IPS-18c (cell line): ENCODE results near the gene ADPRM.
A peak's percentile ranks its signal among the peaks of the same experiment; 100 is the strongest.

ENCODE experiments used
- H3K4me3 ChIP-seq: 2 replicates; pipeline ENCODE4 v1.7.0; 2013; ENCODE audit warnings: low read depth, mild to moderate bottlenecking, low read length, moderate library complexity; ENCODE audit not compliant: insufficient read depth
- H3K9me3 ChIP-seq: one replicate; pipeline ENCODE4 v1.6.1; 2013; ENCODE audit warnings: mild to moderate bottlenecking, low read length, moderate library complexity; ENCODE audit not compliant: control insufficient read depth, insufficient read depth

ADPRM gene, protein sequence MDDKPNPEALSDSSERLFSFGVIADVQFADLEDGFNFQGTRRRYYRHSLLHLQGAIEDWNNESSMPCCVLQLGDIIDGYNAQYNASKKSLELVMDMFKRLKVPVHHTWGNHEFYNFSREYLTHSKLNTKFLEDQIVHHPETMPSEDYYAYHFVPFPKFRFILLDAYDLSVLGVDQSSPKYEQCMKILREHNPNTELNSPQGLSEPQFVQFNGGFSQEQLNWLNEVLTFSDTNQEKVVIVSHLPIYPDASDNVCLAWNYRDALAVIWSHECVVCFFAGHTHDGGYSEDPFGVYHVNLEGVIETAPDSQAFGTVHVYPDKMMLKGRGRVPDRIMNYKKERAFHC

DNA sequence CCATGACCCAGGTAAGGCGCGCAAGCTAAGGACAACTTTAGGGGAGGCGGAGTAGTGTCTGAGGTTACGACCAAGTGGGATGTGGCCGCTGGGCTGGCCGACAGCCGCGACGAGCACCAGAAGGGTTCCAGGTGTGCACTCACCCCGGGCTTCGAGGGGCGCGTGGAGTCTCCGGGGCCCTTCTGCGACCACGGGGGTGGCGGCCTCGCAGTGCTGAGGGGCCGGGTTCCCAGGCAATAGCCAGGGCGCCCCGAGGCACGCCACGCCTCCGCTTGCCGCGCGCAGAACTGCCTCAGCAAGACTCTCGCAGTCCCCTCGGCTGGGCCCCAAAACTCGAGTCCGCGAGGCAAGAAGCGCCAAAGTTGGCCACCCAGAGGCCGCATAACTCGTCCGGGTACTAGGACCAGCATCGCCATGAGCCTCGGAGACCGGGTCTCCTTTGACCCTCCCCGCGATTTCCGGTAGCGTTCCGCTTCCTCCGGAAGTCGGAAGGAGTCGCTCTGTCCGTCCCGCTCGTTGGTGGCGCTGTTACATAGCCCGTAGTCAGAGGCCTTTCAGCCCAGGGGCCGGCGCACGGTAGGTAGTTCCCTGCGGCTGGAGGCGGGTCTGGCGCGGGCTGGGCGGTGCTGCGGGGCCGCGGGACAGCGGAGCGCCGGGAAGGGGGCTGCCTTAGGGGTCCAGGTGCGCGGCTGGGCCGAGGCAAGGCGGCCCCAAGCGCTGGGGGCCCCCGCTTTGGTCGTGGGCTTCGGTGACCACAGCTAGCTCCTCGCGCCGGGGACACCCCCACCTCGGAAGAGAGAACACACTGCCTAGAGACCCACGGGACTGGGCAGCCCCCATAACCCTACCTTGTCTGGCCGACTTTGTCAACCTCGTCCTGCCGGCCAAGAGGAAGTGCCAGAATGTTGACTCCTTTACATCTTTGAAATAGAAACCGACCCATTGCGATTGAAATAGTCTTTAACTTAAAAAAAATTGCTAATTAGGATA, at the start of gene ADPRM, which contains the start of gene SCO1:
Gene ADPRM, plus strand, starts transcription at position 503 of the 990 bp plus-strand sequence. CDS start 7,333 bp downstream, outside the sequence.
Gene SCO1, minus strand, starts transcription at position 442 of the 990 bp plus-strand sequence. Its CDS starts 26 bp downstream, at position 416.
- peak within 1 kb of the TSS; percentile 80 for H3K4me3 ChIP-seq

GRCh38 chr17:10648381-10648780, 49.0 kb upstream of the ADPRM start:
- Histone ChIP-seq H3K9me3 (no peaks in the 10 kb centered on the region), H3K4me3 (no peak overlapping the region)

More for the DNA sequence above, at the start of gene ADPRM, which contains the start of gene SCO1:
- H3K9me3 ChIP-seq = no peaks in the 10 kb centered on the region

DNA sequence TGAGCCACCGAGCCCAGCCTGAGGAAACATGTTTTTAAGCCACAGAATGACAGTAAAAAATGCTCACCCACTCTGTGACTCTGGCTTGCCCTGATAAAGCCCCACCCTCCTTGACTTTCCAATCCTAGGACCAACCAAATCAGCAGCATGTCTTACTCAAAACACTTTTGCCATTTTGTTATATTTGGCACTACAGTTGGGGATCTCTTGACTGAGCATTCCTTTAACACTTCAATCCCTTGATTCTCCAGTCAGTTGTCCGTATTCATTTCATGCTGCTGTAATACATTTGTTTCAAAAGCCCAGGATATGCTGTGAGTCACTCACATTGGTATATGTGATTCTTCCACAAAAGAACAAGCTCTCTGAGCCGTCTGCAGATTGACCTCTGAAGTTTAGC, 48.4 kb upstream of the ADPRM start:
- no peaks in the 10 kb centered on the region for H3K9me3 ChIP-seq
- H3K4me3 ChIP-seq = no peak overlapping the region

- H3K4me3 ChIP-seq = no peak overlapping the region
These were observed 47.8 kb upstream of the ADPRM start for GRCh38 chr17:10649602-10650001.

GRCh38 chr17:10651927-10652326, 45.5 kb upstream of the ADPRM start:
- Histone ChIP-seq H3K9me3 (no peaks in the 10 kb centered on the region), H3K4me3 (no peak overlapping the region)

More at GRCh38 chr17:10649602-10650001, 47.8 kb upstream of the ADPRM start:
- H3K9me3 ChIP-seq = no peaks in the 10 kb centered on the region

GRCh38 chr17:10652984-10653659, 44.3 kb upstream of the ADPRM start:
- H3K9me3 ChIP-seq = no peaks in the 10 kb centered on the region
- H3K4me3 ChIP-seq = no peak overlapping the region

GRCh38 chr17:10653987-10654386, 43.4 kb upstream of the ADPRM start:
- Histone ChIP-seq H3K9me3 (no peaks in the 10 kb centered on the region), H3K4me3 (no peak overlapping the region)

DNA sequence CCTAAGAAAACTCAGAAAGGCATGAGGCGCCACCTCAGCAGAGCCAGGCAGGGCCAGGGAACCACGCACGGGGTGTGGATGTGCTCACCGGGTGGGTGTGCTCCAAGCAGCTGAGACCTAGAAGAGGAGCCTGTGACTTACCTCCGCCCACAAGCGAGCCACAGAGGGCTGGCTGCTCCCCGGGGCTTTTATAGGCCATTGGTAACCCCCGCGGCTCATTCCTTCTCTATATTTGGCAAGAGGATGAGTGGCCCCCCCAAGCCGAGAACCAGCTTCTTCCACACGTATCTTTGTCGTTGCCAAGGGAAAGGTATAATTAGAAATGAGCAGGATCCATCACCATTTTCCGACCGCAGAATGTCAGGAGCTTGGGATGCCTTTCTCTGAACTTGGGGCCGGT, 40.2 kb upstream of the ADPRM start, which contains the start of gene MYH3:
Gene MYH3, minus strand, starts transcription at position 162 of the 400 bp plus-strand sequence. CDS start 2,245 bp downstream, outside the sequence.
- Histone ChIP-seq H3K9me3 (no peaks in the 10 kb centered on the region), H3K4me3 (no peak within 1 kb of the TSS)

DNA sequence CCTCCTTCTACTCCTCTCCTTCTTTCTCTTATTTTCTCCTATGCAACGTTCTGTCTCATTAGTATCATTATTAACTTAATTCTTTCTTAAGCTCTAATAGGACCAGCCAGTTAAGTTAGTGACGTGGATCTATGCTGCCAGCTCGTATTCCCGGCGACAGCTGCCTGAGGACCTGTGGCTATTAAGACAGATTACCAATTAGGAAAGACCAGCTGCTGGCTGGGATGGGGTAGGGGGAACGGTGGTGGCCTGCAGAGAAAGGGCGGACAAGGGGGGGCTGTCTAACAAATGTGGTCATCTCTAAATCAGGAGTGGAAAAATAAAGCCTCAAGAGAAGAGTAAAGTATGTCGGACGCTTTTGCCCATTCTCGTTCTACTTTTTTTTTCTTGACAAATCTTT, 39.5 kb upstream of the ADPRM start:
- H3K4me3 ChIP-seq = no peak overlapping the region
- H3K9me3 ChIP-seq = no peaks in the 10 kb centered on the region

DNA sequence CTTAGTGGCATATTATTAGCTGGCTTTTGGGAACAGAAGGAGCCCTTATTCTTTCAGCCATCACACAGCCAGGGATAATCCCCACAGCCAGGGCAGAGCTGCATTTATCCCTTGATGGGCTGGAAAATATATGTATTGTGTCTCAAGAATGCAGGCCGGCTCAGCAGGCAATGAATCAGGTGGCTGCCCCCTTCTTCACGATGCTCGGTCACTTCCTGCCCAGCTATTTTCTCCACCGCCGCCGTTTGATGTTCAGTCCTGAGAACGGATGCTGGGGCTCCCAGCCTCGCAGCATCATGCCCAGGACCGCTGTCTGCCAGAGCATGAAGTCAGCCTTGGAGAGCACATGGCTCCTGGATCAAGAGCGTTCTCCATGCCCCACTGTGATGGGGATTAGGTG, 36.0 kb upstream of the ADPRM start:
- Histone ChIP-seq H3K9me3 (no peaks in the 10 kb centered on the region), H3K4me3 (no peak overlapping the region)

DNA sequence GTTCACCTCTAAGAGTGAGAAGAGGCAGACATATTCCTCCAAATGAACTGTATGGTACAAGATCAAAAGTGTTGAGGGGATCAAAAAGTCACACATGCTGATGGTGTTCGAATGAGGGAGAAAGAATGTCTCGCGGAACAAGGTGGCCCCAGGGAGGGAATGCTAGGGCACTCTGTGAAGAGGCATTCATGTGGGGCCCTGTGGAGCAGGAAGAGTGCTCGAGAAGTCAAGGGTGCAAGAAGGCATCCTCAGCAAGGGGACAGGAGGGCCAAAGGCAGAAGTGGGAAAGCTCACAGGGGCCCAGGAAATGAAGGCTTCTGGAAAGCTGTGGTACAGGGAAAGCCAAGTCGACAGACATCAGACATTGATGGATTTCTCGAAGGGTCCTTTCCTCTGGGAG, 34.2 kb upstream of the ADPRM start:
- H3K9me3 ChIP-seq = no peaks in the 10 kb centered on the region
- H3K4me3 ChIP-seq = no peak overlapping the region

DNA sequence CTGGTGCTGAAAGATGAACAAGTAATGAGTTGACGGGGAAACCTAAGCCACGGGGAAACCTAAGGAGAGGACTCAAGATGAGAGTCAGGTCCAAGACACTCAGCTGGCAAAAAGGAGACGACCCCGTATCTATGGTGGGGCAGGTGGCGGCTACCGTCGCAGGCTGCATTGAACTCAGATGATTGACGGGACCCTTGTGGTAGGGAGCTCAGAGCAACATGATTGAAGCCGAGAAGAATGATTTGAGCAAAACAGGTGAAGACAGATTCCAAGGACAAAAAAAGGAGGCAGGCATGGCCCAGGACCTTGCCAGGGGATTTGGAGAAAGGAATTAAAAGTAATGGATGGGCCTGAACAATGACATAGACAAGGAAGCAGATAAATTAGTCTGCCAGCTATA, 32.8 kb upstream of the ADPRM start:
- H3K4me3 ChIP-seq = no peak overlapping the region

GRCh38 chr17:10666906-10667305, 30.5 kb upstream of the ADPRM start:
- no peaks in the 10 kb centered on the region for H3K9me3 ChIP-seq
- H3K4me3 ChIP-seq = no peak overlapping the region

More for the DNA sequence above, 32.8 kb upstream of the ADPRM start:
- H3K9me3 ChIP-seq = no peaks in the 10 kb centered on the region

DNA sequence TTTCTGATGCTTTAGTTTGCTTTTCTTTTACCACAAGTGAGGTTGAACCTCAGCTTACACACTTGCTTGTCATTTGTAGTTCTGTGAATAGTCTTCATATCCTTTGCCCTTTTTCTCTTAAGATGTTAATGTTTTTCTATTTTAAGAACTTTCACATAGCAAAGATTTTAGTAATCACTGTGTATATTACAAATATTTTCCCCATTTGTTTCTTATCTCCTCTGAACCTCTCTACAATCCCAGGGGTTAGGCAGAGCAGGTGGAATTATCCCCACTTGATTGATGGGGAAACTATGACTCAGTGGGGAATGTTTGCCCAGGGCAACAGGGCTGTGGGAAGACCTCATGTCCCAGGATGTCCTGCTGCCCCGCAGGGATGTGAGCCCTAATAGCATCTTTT, 28.6 kb upstream of the ADPRM start:
- Histone ChIP-seq H3K9me3 (no peaks in the 10 kb centered on the region), H3K4me3 (no peak overlapping the region)

- no peak overlapping the region for H3K4me3 ChIP-seq
- H3K9me3 ChIP-seq = no peaks in the 10 kb centered on the region
These were observed 24.1 kb upstream of the ADPRM start for GRCh38 chr17:10673312-10673711.

GRCh38 chr17:10674704-10675103, 22.7 kb upstream of the ADPRM start:
- H3K4me3 ChIP-seq = no peak overlapping the region
- no peaks in the 10 kb centered on the region for H3K9me3 ChIP-seq

- Histone ChIP-seq H3K4me3 (no peak overlapping the region), H3K9me3 (no peaks in the 10 kb centered on the region)
These were observed 15.4 kb upstream of the ADPRM start for GRCh38 chr17:10681866-10682446.
